Measurements from ENCODE around the gene MXI1. TPM values are rescaled to one million over a fixed set of nuclear protein-coding genes. Genes with fewer than 3 reads are reported as not detected.

MXI1 gene
- total and polyA plus RNA-seq, 2 experiments from 2014 or later: 5.1 to 8.5 TPM

DNA sequence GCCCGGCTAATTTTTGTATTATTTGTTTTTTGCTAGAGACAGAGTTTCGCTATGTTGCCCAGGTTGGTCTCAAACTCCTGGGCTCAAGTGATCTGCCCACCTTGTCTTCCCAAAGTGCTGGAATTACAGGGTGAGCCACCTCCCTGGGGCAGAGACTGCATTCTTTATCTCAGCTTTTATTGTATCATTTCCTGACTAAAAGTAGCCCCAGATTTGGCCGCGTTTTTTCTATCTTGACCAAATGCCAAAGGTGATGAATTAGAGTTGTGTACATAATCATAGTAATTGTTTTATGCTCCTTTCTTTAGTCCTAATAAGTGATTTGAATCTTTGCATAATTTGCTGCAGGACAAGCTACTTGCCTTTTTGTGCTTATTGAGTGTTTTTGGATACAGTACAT, 100.4 kb downstream of the MXI1 start:
- H3K36me3 Mint-ChIP-seq (ENCODE audit: low read depth): peaks cover 15% of the 10 kb centered on the region; the same call in 2 of the 3 replicates
- H3K27me3 Mint-ChIP-seq (ENCODE audit: insufficient read depth, low read depth, poor library complexity): peaks cover 8% of the 10 kb centered on the region
- Histone ChIP-seq H3K36me3 (ENCODE audit: insufficient read depth) (peaks cover 5% of the 10 kb centered on the region; the same call in 1 of the 2 replicates), H3K9me2 (ENCODE audit: insufficient read depth) (no peaks in the 10 kb centered on the region), H3F3A (replicated peaks; ENCODE audit: low read depth) (no peaks in the 10 kb centered on the region), H4K20me1 (replicated peaks; ENCODE audit: insufficient read depth) (no peaks in the 10 kb centered on the region), H2AFZ (no peak overlapping the region), H3K4me3 (no peak overlapping the region), H3K27me3 (ENCODE audit: insufficient read depth) (no peaks in the 10 kb centered on the region), H3K79me2 (replicated peaks; ENCODE audit: insufficient read depth) (peaks cover 16% of the 10 kb centered on the region), H3K27ac (ENCODE audit: low read depth) (no peak overlapping the region), H3K4me2 (no peak overlapping the region), H3K4me1 (ENCODE audit: insufficient read depth) (peaks cover 5% of the 10 kb centered on the region)
- no peak overlapping the region for H3K27ac Mint-ChIP-seq
- TF ChIP-seq POLR2AphosphoS5 (IDR thresholded peaks at IDR 0.05; ENCODE audit: low read depth) (no peak), NANOG (IDR thresholded peaks at IDR 0.05; ENCODE audit: borderline replicate concordance) (no peak), ZNF462 (CRISPR knock-in tag; IDR thresholded peaks at IDR 0.05) (no peak), STAT1 (IDR thresholded peaks at IDR 0.05; ENCODE audit: unreplicated experiment) (no peak), EZH2 (IDR thresholded peaks at IDR 0.05; ENCODE audit: low read depth, unreplicated experiment) (no peak), EZH2phosphoT487 (IDR thresholded peaks at IDR 0.05; ENCODE audit: unreplicated experiment) (no peak)
- TF ChIP-seq, protein P1, sequence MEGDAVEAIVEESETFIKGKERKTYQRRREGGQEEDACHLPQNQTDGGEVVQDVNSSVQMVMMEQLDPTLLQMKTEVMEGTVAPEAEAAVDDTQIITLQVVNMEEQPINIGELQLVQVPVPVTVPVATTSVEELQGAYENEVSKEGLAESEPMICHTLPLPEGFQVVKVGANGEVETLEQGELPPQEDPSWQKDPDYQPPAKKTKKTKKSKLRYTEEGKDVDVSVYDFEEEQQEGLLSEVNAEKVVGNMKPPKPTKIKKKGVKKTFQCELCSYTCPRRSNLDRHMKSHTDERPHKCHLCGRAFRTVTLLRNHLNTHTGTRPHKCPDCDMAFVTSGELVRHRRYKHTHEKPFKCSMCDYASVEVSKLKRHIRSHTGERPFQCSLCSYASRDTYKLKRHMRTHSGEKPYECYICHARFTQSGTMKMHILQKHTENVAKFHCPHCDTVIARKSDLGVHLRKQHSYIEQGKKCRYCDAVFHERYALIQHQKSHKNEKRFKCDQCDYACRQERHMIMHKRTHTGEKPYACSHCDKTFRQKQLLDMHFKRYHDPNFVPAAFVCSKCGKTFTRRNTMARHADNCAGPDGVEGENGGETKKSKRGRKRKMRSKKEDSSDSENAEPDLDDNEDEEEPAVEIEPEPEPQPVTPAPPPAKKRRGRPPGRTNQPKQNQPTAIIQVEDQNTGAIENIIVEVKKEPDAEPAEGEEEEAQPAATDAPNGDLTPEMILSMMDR (conservative IDR thresholded peaks at IDR 0.05; ENCODE audit: low read depth in 2 of 2): no peak
- ATAC-seq (no peak), DNase-seq (ENCODE audit: low spot score) (no peak)
- H3K4me1 Mint-ChIP-seq: peaks cover 28% of the 10 kb centered on the region
- H3K4me3 Mint-ChIP-seq: no peak overlapping the region
- H3K9me3 Mint-ChIP-seq: no peaks in the 10 kb centered on the region

Data from GM23338 (cell line).